ENCODE data around the gene PHACTR1. TPM values are rescaled to one million over a fixed set of nuclear protein-coding genes. Genes with fewer than 3 reads are reported as not detected.

PHACTR1 gene
- 16.4 TPM for polyA plus RNA-seq (2013, experiment 1 of 4)
- polyA plus RNA-seq (2013, experiment 2 of 4), result 16.5 TPM
- 10.3 TPM for polyA plus RNA-seq (2013, experiment 3 of 4)
- polyA plus RNA-seq (2013, experiment 4 of 4), result 10.9 TPM

DNA sequence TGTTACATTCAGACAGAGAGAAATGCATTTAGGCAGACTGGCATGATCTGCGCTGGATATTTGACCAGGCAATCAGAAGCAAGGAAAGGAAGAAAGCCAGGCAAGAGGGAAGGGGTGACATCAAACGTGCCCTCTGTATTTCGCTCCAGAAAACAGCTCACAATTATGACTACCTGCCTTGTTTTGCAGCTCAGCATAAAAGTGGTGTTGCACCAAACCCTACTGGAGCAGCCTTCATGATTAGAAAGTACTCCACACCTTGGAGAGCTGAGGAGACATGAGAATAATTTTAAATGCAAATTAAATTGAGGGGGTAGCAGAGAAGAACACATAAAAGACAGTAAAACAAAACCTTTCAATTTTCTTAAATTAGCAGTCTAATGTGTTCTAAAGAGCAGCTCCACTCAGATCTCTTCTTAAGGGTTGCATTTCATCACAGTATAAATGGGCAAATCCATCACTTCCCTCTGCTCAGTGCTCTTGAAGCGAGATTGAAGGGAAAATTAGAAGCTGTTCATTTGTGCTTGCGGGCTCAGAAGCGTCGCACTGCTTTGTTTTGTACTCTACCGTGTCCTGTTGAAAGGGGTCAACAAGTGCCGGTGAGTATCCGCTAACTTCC lies at the start of gene PHACTR1:
TSS of gene PHACTR1 (plus strand) at position 470 of the 619 bp plus-strand sequence.
- Histone ChIP-seq H3K27me3 (ENCODE audit: control insufficient read depth, insufficient read depth, low read length, poor library complexity, severe bottlenecking) (no peaks in the 10 kb centered on the region), H3K4me3 (ENCODE audit: insufficient read depth, low read depth, low read length) (no peak within 1 kb of the TSS), H3K4me1 (ENCODE audit: control insufficient read depth, insufficient read depth, low read length) (no peaks in the 10 kb centered on the region), H3K36me3 (ENCODE audit: control insufficient read depth, insufficient read depth, low read length) (no peaks in the 10 kb centered on the region), H3K9me3 (ENCODE audit: control insufficient read depth, low read length) (no peaks in the 10 kb centered on the region), H3K27ac (ENCODE audit: insufficient read depth, low read depth, low read length, poor library complexity, severe bottlenecking) (no peak within 1 kb of the TSS)
- 87 to 91% methylated on average over 9 to 10 of the region's 10 CpGs for WGBS, 2 experiments

DNA sequence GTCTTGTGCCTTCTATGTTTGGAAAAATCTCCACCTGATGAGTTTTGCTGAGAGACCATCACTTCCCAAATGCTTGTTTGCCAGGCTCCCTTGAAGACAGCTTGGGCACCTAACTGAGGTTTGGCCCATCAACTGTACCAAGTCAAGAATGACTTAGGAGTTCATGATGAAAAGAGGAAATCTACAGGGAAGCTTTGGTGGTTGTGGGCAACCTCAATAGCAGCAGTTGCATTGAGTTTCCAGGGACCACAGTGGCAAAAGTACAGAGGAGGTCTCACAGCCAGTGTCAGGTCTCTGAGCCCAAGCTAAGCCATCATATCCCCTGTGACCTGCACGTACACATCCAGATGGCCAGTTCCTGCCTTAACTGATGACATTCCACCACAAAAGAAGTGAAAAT lies 49.7 kb upstream of the PHACTR1 start:
- Histone ChIP-seq H3K27me3 (ENCODE audit: control insufficient read depth, insufficient read depth, low read length, poor library complexity, severe bottlenecking) (no peaks in the 10 kb centered on the region), H3K9me3 (ENCODE audit: control insufficient read depth, low read length) (no peaks in the 10 kb centered on the region), H3K36me3 (ENCODE audit: control insufficient read depth, insufficient read depth, low read length) (no peaks in the 10 kb centered on the region), H3K4me3 (ENCODE audit: insufficient read depth, low read depth, low read length) (no peak overlapping the region), H3K4me1 (ENCODE audit: control insufficient read depth, insufficient read depth, low read length) (no peaks in the 10 kb centered on the region), H3K27ac (ENCODE audit: insufficient read depth, low read depth, low read length, poor library complexity, severe bottlenecking) (no peak overlapping the region)
- WGBS, 2 experiments, result 67 to 92% methylated on average over 1 of the region's 1 CpG

GRCh38 chr6:12675931-12676330 lies 40.6 kb upstream of the PHACTR1 start:
- Histone ChIP-seq H3K36me3 (ENCODE audit: control insufficient read depth, insufficient read depth, low read length) (no peaks in the 10 kb centered on the region), H3K9me3 (ENCODE audit: control insufficient read depth, low read length) (no peaks in the 10 kb centered on the region), H3K27ac (ENCODE audit: insufficient read depth, low read depth, low read length, poor library complexity, severe bottlenecking) (no peak overlapping the region), H3K4me1 (ENCODE audit: control insufficient read depth, insufficient read depth, low read length) (peaks cover 14% of the 10 kb centered on the region), H3K27me3 (ENCODE audit: control insufficient read depth, insufficient read depth, low read length, poor library complexity, severe bottlenecking) (no peaks in the 10 kb centered on the region), H3K4me3 (ENCODE audit: insufficient read depth, low read depth, low read length) (no peak overlapping the region)
- 95 to 97% methylated on average over 5 of the region's 5 CpGs for WGBS, 2 experiments

DNA sequence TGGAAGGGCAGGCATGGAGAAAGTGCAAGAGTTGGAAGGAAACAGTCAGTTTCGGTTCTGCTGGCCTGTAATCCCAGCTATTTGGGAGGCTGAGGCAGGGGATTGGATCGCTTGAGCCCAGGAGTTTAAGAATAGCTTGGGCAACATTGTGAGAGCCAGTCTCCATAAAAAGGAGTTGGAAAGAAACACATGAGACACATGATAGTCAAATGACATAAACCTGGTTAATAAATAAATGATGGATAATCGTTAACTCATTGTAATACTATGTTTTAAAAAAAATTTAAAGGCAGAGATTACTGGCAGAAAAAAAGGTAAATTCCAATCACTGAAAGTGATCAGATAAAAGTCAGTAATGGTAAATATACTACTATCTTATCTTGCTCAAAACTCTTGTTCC lies 37.2 kb upstream of the PHACTR1 start:
- Histone ChIP-seq H3K9me3 (ENCODE audit: control insufficient read depth, low read length) (no peaks in the 10 kb centered on the region), H3K36me3 (ENCODE audit: control insufficient read depth, insufficient read depth, low read length) (no peaks in the 10 kb centered on the region), H3K27ac (ENCODE audit: insufficient read depth, low read depth, low read length, poor library complexity, severe bottlenecking) (no peak overlapping the region), H3K4me3 (ENCODE audit: insufficient read depth, low read depth, low read length) (no peak overlapping the region), H3K27me3 (ENCODE audit: control insufficient read depth, insufficient read depth, low read length, poor library complexity, severe bottlenecking) (no peaks in the 10 kb centered on the region), H3K4me1 (ENCODE audit: control insufficient read depth, insufficient read depth, low read length) (peaks cover 7% of the 10 kb centered on the region)
- WGBS, 2 experiments, result 89 to 94% methylated on average over 2 to 3 of the region's 3 CpGs

DNA sequence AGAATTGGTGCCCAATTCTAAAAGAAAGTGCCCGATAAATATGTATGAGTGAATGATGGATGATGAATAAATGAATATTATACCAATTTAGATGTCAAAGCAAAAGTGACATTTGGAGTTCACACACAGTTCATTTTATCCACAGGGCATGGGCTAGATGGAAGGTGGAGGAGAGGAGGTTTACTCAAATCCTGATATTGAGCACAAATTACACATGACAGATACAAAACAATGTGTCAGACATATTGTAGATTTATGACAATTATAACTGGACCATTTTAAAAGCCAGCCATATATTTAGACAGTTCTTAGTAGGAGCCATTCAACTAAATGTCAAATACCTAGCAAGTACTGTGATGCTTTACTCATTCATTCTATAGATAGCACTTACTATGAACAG lies 23.4 kb upstream of the PHACTR1 start:
- Histone ChIP-seq H3K36me3 (ENCODE audit: control insufficient read depth, insufficient read depth, low read length) (no peaks in the 10 kb centered on the region), H3K27me3 (ENCODE audit: control insufficient read depth, insufficient read depth, low read length, poor library complexity, severe bottlenecking) (no peaks in the 10 kb centered on the region), H3K9me3 (ENCODE audit: control insufficient read depth, low read length) (no peaks in the 10 kb centered on the region), H3K4me3 (ENCODE audit: insufficient read depth, low read depth, low read length) (no peak overlapping the region), H3K27ac (ENCODE audit: insufficient read depth, low read depth, low read length, poor library complexity, severe bottlenecking) (no peak overlapping the region), H3K4me1 (ENCODE audit: control insufficient read depth, insufficient read depth, low read length) (no peaks in the 10 kb centered on the region)
- WGBS, 2 experiments, result 92% methylated on average over 1 of the region's 1 CpG; no CpG with 5 or more reads in 1 of the 2 experiments

DNA sequence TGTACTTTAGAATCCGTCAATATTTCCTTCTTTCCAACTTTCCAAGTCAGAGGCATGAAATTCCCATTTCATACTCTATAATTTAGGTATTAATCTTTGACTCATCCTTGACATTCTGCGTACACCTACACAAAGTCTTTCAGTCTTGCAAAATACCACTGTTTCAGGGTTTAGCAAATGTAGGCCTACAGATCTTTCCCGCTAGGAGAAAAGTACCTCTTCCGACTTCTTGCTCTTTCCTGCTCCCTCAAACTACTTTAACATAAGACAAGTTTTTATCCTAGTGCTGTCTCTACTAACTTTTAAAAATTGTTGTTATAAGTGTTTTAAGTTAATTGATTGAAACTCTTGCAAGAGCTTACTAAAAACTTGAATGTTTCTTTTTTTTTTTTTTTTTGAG lies 18.3 kb upstream of the PHACTR1 start:
- Histone ChIP-seq H3K4me1 (ENCODE audit: control insufficient read depth, insufficient read depth, low read length) (no peaks in the 10 kb centered on the region), H3K9me3 (ENCODE audit: control insufficient read depth, low read length) (no peaks in the 10 kb centered on the region), H3K27me3 (ENCODE audit: control insufficient read depth, insufficient read depth, low read length, poor library complexity, severe bottlenecking) (no peaks in the 10 kb centered on the region), H3K36me3 (ENCODE audit: control insufficient read depth, insufficient read depth, low read length) (no peaks in the 10 kb centered on the region), H3K27ac (ENCODE audit: insufficient read depth, low read depth, low read length, poor library complexity, severe bottlenecking) (no peak overlapping the region), H3K4me3 (ENCODE audit: insufficient read depth, low read depth, low read length) (no peak overlapping the region)
- 79 to 82% methylated on average over 4 of the region's 4 CpGs for WGBS, 2 experiments

DNA sequence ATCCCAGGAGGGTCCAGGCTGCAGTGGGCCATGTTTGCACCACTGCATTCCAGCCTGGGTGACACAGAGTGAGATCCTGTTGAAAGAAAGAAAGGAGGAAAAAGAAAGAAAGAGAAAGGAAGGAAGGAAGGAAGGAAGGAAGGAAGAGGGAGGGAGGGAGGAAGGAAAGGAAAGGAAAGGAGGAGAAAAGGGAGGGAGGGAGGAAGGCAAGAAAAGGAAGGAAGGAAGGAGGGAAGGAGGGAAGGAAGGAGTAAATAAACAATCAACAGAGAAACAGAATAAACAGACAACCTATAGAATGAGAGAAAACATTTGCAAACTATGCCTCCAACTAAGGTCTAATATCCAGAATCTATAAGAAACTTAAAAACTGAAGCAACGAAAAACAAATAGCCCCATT lies 11.6 kb upstream of the PHACTR1 start:
- H3K27me3 ChIP-seq (ENCODE audit: control insufficient read depth, insufficient read depth, low read length, poor library complexity, severe bottlenecking), result no peaks in the 10 kb centered on the region
- WGBS, 2 experiments, result 71 to 89% methylated on average over 1 of the region's 1 CpG
- no peaks in the 10 kb centered on the region for H3K4me1 ChIP-seq (ENCODE audit: control insufficient read depth, insufficient read depth, low read length)

DNA sequence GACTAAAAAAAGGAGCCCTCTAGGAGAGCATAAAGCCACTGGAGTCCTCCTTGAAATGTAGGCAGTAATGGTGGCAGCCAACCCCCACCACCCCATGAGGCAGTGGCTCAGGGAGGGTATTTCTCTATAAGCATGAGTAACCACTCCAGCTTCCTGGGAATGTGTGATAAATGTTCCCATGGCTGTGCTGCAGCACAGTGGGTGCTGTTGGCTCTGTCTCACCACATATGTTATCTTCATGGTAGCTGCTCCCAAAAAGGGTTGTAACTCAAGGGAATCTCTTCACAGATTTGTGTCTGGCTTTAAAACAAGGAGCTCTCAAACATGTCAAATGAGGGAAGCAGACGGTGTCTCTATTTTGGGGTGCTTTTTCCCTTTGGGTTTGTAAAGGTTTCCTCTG lies 7.5 kb upstream of the PHACTR1 start:
- Histone ChIP-seq H3K27ac (ENCODE audit: insufficient read depth, low read depth, low read length, poor library complexity, severe bottlenecking) (no peak overlapping the region), H3K27me3 (ENCODE audit: control insufficient read depth, insufficient read depth, low read length, poor library complexity, severe bottlenecking) (no peaks in the 10 kb centered on the region), H3K4me1 (ENCODE audit: control insufficient read depth, insufficient read depth, low read length) (no peaks in the 10 kb centered on the region), H3K9me3 (ENCODE audit: control insufficient read depth, low read length) (no peaks in the 10 kb centered on the region), H3K36me3 (ENCODE audit: control insufficient read depth, insufficient read depth, low read length) (no peaks in the 10 kb centered on the region), H3K4me3 (ENCODE audit: insufficient read depth, low read depth, low read length) (no peak overlapping the region)
- WGBS, 2 experiments, result 95% methylated on average over 1 of the region's 1 CpG

More for the DNA sequence above, 11.6 kb upstream of the PHACTR1 start:
- Histone ChIP-seq H3K36me3 (ENCODE audit: control insufficient read depth, insufficient read depth, low read length) (no peaks in the 10 kb centered on the region), H3K9me3 (ENCODE audit: control insufficient read depth, low read length) (no peaks in the 10 kb centered on the region), H3K27ac (ENCODE audit: insufficient read depth, low read depth, low read length, poor library complexity, severe bottlenecking) (no peak overlapping the region), H3K4me3 (ENCODE audit: insufficient read depth, low read depth, low read length) (no peak overlapping the region)

GRCh38 chr6:12709556-12710232 lies 6.9 kb upstream of the PHACTR1 start:
- no peak overlapping the region for H3K4me3 ChIP-seq (ENCODE audit: insufficient read depth, low read depth, low read length)
- 63 to 73% methylated on average over 3 of the region's 3 CpGs for WGBS, 2 experiments
- H3K27ac ChIP-seq (ENCODE audit: insufficient read depth, low read depth, low read length, poor library complexity, severe bottlenecking), result no peak overlapping the region
- H3K36me3 ChIP-seq (ENCODE audit: control insufficient read depth, insufficient read depth, low read length), result no peaks in the 10 kb centered on the region
- no peaks in the 10 kb centered on the region for H3K4me1 ChIP-seq (ENCODE audit: control insufficient read depth, insufficient read depth, low read length)
- no peaks in the 10 kb centered on the region for H3K9me3 ChIP-seq (ENCODE audit: control insufficient read depth, low read length)
- H3K27me3 ChIP-seq (ENCODE audit: control insufficient read depth, insufficient read depth, low read length, poor library complexity, severe bottlenecking), result no peaks in the 10 kb centered on the region

DNA sequence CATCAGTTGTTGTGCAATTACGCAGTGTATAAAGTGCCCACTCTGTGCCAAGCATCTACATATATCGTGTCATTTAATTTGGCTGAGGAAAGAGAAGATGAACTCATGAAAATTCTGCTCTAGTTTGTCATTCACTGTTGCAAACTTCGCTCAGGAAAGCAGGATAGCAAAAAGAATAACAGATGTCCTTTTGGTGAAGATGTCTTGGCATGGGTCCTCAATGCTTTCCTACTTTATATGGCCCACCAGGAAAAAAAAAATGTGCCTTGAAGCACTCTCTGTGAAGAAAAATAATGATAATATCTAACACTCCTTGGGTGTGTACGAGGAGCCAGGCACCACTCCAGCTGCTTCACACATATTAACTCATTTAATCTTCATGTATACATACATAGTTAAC lies 5.6 kb upstream of the PHACTR1 start:
- H3K36me3 ChIP-seq (ENCODE audit: control insufficient read depth, insufficient read depth, low read length), result no peaks in the 10 kb centered on the region
- no peaks in the 10 kb centered on the region for H3K27me3 ChIP-seq (ENCODE audit: control insufficient read depth, insufficient read depth, low read length, poor library complexity, severe bottlenecking)
- H3K9me3 ChIP-seq (ENCODE audit: control insufficient read depth, low read length), result no peaks in the 10 kb centered on the region
- 95 to 96% methylated on average over 4 of the region's 4 CpGs for WGBS, 2 experiments
- H3K4me3 ChIP-seq (ENCODE audit: insufficient read depth, low read depth, low read length), result no peak overlapping the region
- H3K27ac ChIP-seq (ENCODE audit: insufficient read depth, low read depth, low read length, poor library complexity, severe bottlenecking), result no peak overlapping the region
- no peaks in the 10 kb centered on the region for H3K4me1 ChIP-seq (ENCODE audit: control insufficient read depth, insufficient read depth, low read length)
